Brain microvascular endothelial cell (primary cell): ENCODE results near the gene CLCNKA.
"Not testable (repeated sequence)": the region's sequence is repeated elsewhere in the genome, so short reads cannot be mapped to it uniquely, and the experiment has no call there.

ENCODE experiments used
- DNase-seq: peaks from one replicate; pipeline ENCODE4 v3.0.0-alpha.2; 2020
- H3K27ac ChIP-seq: fragments of 250-450 bp; sonication (Bioruptor Pico); 2 replicates; pipeline ENCODE4 v1.5.1; 2020; ENCODE audit warnings: mild to moderate bottlenecking, moderate library complexity
- H3K27me3 ChIP-seq: fragments of 250-450 bp; sonication (Bioruptor Pico); replicated peaks from 2 replicates; pipeline ENCODE4 v1.5.1; 2020; ENCODE audit warnings: mild to moderate bottlenecking
- H3K36me3 ChIP-seq: fragments of 250-450 bp; sonication (Bioruptor Pico); replicated peaks from 2 replicates; pipeline ENCODE4 v1.5.1; 2020; ENCODE audit warnings: mild to moderate bottlenecking
- H3K4me3 ChIP-seq: 2 replicates; pipeline ENCODE4 v1.5.1; 2011; ENCODE audit warnings: low read depth, mild to moderate bottlenecking, control low read depth, low read length, moderate library complexity
- in situ Hi-C: cut with HindIII; loops from 2 replicates; pipeline ENCODE4 v1.10.0; 2017; ENCODE audit warnings: low sequenced_read_pairs, low pct_ligation_motif_present
- TF ChIP-seq, protein P1 (sequence below): IDR thresholded peaks from 2 replicates; pipeline ENCODE4 v1.5.1; 2011; ENCODE audit warnings: low read depth, mild to moderate bottlenecking, moderate library complexity, low read length, control low read depth, inconsistent platforms; ENCODE audit errors: missing control alignments

Gene CLCNKA

DNA sequence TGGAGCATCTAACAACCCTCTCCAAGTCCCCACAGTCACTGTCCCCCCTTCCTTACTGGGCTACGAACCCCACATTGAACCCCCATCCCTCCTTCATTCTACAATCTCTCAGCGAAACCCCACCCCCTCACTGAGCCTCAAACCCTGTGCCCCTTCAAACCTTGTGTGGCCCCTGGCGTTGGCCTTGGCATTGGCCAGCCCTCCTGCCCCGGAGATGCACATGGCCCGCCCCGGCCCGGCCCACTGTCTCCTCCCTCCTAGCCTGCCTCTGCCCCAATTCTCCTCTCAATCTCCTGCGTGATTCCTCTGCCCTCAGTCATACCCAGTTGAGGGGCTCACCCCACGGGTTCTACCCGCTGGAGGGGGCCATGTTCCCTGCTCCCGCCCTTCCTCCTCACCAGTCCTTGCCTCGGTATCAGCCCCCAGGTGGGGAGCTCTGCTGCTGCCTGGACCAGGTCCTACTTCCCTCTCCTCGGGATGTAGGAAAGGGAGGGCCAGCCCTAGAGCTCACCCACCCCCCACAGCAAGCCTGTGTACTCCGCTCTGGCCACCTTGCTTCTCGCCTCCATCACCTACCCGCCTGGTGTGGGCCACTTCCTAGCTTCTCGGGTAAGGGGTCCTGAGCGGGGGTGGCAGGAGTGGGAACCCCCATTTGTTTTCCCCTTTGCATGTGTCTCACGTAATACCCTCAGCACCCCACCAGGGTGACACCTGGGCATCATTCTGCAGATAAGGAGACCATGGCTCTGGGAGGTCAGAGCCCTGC lies 6.6 kb downstream of the CLCNKA start:
- in situ Hi-C loops: no loop called here
- no peak overlapping the region for H3K27ac ChIP-seq
- H3K4me3 ChIP-seq: no peak overlapping the region
- no peaks in the 10 kb centered on the region for H3K36me3 ChIP-seq
- peaks cover 3% of the 10 kb centered on the region for H3K27me3 ChIP-seq
- DNase-seq: no peak
- TF ChIP-seq, protein P1, sequence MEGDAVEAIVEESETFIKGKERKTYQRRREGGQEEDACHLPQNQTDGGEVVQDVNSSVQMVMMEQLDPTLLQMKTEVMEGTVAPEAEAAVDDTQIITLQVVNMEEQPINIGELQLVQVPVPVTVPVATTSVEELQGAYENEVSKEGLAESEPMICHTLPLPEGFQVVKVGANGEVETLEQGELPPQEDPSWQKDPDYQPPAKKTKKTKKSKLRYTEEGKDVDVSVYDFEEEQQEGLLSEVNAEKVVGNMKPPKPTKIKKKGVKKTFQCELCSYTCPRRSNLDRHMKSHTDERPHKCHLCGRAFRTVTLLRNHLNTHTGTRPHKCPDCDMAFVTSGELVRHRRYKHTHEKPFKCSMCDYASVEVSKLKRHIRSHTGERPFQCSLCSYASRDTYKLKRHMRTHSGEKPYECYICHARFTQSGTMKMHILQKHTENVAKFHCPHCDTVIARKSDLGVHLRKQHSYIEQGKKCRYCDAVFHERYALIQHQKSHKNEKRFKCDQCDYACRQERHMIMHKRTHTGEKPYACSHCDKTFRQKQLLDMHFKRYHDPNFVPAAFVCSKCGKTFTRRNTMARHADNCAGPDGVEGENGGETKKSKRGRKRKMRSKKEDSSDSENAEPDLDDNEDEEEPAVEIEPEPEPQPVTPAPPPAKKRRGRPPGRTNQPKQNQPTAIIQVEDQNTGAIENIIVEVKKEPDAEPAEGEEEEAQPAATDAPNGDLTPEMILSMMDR: no peak

DNA sequence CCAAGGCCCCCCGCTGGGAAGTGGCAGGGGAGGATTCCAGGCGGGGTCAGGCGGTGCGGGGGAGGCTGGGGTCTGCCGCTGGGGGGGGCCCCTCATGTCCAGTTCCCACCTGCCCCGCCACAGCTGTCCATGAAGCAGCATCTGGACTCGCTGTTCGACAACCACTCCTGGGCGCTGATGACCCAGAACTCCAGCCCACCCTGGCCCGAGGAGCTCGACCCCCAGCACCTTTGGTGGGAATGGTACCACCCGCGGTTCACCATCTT lies 7.1 kb downstream of the CLCNKA start:
- H3K27me3 ChIP-seq, H3K27ac ChIP-seq, in situ Hi-C loops, H3K4me3 ChIP-seq, DNase-seq, H3K36me3 ChIP-seq: not testable (repeated sequence)

DNA sequence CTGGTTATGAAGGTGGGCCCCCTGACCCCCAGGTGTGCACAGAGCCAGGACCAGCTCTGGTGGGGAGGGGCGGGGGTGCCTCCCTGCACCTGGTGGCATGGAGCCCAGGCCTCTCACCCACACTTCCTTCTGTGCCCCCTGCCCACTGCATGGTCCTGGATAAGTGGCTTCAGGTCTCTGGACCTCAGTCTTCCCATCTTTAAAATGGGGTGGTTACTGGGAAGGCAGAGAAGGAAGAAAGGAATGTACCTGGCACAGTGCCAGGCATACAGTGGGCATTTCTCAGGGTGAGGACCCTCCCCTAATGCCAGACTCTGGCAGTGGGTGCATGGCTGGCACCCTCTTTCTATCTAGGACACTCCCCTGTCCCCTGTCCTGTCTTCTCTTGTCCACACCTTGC lies 7.5 kb downstream of the CLCNKA start:
- Histone ChIP-seq H3K27me3 (peaks cover 3% of the 10 kb centered on the region), H3K27ac (no peak overlapping the region), H3K36me3 (no peaks in the 10 kb centered on the region), H3K4me3 (no peak overlapping the region)
- DNase-seq: no peak
- TF ChIP-seq, protein P1: no peak
- in situ Hi-C loops: no loop called here

DNA sequence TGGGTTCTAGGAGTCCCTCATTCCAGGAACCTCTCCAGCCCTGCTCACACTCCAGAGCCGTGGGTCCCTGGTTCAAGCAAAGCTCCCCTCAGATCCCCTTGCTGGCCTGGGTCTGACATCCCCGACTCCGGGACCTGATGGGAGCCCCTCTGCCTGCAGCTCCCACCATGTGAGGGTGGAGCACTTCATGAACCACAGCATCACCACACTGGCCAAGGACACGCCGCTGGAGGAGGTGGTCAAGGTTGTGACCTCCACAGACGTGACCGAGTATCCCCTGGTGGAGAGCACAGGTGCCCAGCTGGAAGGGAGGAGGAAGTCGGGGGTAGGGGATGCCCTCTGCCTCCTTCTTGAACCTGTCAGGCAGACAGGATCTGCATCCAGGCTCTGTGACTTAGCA lies 9.7 kb downstream of the CLCNKA start:
- no peak overlapping the region for H3K4me3 ChIP-seq
- in situ Hi-C loops: no loop called here
- H3K27ac ChIP-seq: no peak overlapping the region
- H3K27me3 ChIP-seq: peaks cover 3% of the 10 kb centered on the region
- DNase-seq: no peak
- no peaks in the 10 kb centered on the region for H3K36me3 ChIP-seq
- TF ChIP-seq, protein P1: no peak

DNA sequence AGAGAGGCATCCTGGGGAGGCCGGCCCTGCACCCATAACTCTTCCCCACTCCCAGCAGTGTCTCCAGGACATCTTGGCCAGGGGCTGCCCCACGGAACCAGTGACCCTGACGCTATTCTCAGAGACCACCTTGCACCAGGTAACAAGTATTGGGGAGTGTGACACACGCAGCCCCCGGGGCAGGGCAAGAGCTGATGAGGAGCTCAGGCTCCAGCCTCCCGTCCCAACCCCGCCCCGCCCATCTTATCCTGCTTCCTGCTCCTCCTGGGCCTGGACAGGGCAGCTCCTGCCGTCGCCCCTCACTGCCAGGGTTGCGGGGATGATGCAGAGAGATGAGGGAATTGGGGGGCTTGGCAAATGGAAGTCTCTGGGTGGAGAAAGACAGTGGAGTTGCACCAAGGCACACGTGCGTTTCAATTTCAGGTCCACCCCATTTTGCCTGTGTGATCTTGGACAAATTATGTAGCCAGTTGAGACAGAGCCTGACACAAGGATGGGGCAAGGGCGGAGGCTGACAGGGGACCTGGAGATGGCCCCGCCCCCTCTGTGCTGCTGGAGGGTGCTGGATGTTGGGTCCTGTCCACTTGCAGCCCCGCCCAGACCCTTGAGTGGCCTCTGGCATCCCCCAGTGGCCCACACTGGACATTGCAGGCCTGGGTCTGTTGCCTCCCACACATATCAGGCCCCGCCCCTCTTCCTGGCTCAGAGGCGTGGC lies 10.7 kb downstream of the CLCNKA start:
- TF ChIP-seq, protein P1: peak; percentile 98
- no peak overlapping the region for H3K27ac ChIP-seq
- DNase-seq: peak; percentile 79
- no peaks in the 10 kb centered on the region for H3K36me3 ChIP-seq
- no peak overlapping the region for H3K4me3 ChIP-seq
- no peaks in the 10 kb centered on the region for H3K27me3 ChIP-seq
- in situ Hi-C loops: no loop called here

DNA sequence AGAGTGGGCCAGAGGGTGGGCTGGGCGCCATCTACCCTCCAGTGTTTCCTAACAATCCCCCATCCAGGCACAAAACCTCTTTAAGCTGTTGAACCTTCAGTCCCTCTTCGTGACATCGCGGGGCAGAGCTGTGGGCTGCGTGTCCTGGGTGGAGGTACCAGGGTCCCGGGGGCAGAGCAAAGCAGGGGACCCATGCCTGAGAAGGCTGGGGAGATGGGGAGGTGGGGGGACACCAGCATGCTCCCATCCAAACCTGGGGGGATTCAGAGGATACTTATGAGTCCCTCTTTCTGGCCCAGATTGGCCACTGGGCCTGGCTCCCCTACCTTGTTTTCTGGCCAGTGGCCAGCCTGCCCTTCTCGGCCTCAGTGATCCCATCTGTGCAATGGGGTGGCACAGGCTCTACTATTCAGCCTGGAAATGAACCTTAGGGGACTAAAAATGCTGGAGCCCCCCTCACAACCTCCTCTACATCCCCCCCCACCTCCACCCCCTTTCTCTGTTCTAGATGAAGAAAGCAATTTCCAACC lies 11.3 kb downstream of the CLCNKA start:
- H3K36me3 ChIP-seq, H3K27me3 ChIP-seq, in situ Hi-C loops, H3K4me3 ChIP-seq, DNase-seq, H3K27ac ChIP-seq: not testable (repeated sequence)

DNA sequence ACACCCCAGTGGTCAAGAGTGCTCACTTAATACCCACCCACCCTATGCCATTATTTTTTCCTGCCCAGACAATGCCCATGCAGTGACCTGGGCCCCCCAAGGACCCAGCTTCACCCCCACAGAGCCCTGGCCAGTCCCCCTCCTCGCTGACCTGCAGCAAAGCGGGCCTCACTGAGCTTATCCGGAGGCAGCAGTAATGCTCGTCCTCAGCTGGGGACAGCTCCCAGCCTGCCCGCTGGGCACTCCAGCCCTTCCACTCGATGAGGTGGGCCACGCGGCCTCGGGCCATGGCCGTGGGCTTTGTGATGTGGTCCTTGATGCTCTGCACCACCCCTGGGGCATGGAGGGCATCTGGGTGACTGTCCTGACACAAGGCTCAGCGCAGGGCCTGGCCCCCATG lies 14.6 kb downstream of the CLCNKA start:
- DNase-seq, H3K36me3 ChIP-seq, H3K27me3 ChIP-seq, H3K4me3 ChIP-seq, H3K27ac ChIP-seq, in situ Hi-C loops: not testable (repeated sequence)
